ENCODE results near the gene GTF2H2.
"Not testable (repeated sequence)": the region's sequence is repeated elsewhere in the genome, so short reads cannot be mapped to it uniquely, and the experiment has no call there.

Gene GTF2H2

GRCh38 chr5:71067262-71067928, at the start of gene GTF2H2:
Gene GTF2H2, minus strand, starts transcription at chr5:71067676. Its CDS starts 4,913 bp downstream, at chr5:71062763.
- H4K20me1 ChIP-seq (ENCODE audit: control insufficient read depth, insufficient read depth, low read depth, low read length); H3K4me1 ChIP-seq (ENCODE audit: control insufficient read depth, low read length); H3K79me2 ChIP-seq (ENCODE audit: control insufficient read depth, low read length); H3K4me2 ChIP-seq (ENCODE audit: low read length); H3K27me3 ChIP-seq (ENCODE audit: control insufficient read depth, low read length); H3F3A ChIP-seq (ENCODE audit: control insufficient read depth, insufficient read depth); H3K27ac ChIP-seq (ENCODE audit: low read depth, low read length); H3K36me3 ChIP-seq (ENCODE audit: control insufficient read depth, low read length); H3K9me3 ChIP-seq (ENCODE audit: control insufficient read depth, insufficient read depth, low read length); H3K9me2 ChIP-seq (replicated peaks; ENCODE audit: control insufficient read depth, low read length); H3K4me3 ChIP-seq (ENCODE audit: low read length): not testable (repeated sequence)

GRCh38 chr5:71109730-71110275, 42.3 kb upstream of the GTF2H2 start:
- not testable (repeated sequence) for H3K27me3 ChIP-seq (ENCODE audit: control insufficient read depth, low read length); H3K4me3 ChIP-seq (ENCODE audit: low read length); H3K79me2 ChIP-seq (ENCODE audit: control insufficient read depth, low read length); H3K36me3 ChIP-seq (ENCODE audit: control insufficient read depth, low read length); H3K4me1 ChIP-seq (ENCODE audit: control insufficient read depth, low read length); H3K27ac ChIP-seq (ENCODE audit: low read depth, low read length); H3F3A ChIP-seq (ENCODE audit: control insufficient read depth, insufficient read depth); H3K9me2 ChIP-seq (replicated peaks; ENCODE audit: control insufficient read depth, low read length); H3K9me3 ChIP-seq (ENCODE audit: control insufficient read depth, insufficient read depth, low read length); H3K4me2 ChIP-seq (ENCODE audit: low read length); H4K20me1 ChIP-seq (ENCODE audit: control insufficient read depth, insufficient read depth, low read depth, low read length)

- H3K79me2 ChIP-seq (ENCODE audit: control insufficient read depth, low read length); H3K4me2 ChIP-seq (ENCODE audit: low read length); H3K9me3 ChIP-seq (ENCODE audit: control insufficient read depth, insufficient read depth, low read length); H3K9me2 ChIP-seq (replicated peaks; ENCODE audit: control insufficient read depth, low read length); H3K4me1 ChIP-seq (ENCODE audit: control insufficient read depth, low read length); H3K27ac ChIP-seq (ENCODE audit: low read depth, low read length); H3K27me3 ChIP-seq (ENCODE audit: control insufficient read depth, low read length); H3K4me3 ChIP-seq (ENCODE audit: low read length); H4K20me1 ChIP-seq (ENCODE audit: control insufficient read depth, insufficient read depth, low read depth, low read length); H3K36me3 ChIP-seq (ENCODE audit: control insufficient read depth, low read length); H3F3A ChIP-seq (ENCODE audit: control insufficient read depth, insufficient read depth): not testable (repeated sequence)
These were observed 32.5 kb upstream of the GTF2H2 start for GRCh38 chr5:71099996-71100395.

GRCh38 chr5:71097930-71098203, 30.4 kb upstream of the GTF2H2 start:
- not testable (repeated sequence) for H3K9me3 ChIP-seq (ENCODE audit: control insufficient read depth, insufficient read depth, low read length); H3K27ac ChIP-seq (ENCODE audit: low read depth, low read length); H3K4me1 ChIP-seq (ENCODE audit: control insufficient read depth, low read length); H3K4me2 ChIP-seq (ENCODE audit: low read length); H3K4me3 ChIP-seq (ENCODE audit: low read length); H3K9me2 ChIP-seq (replicated peaks; ENCODE audit: control insufficient read depth, low read length); H3K79me2 ChIP-seq (ENCODE audit: control insufficient read depth, low read length); H4K20me1 ChIP-seq (ENCODE audit: control insufficient read depth, insufficient read depth, low read depth, low read length); H3K36me3 ChIP-seq (ENCODE audit: control insufficient read depth, low read length); H3F3A ChIP-seq (ENCODE audit: control insufficient read depth, insufficient read depth); H3K27me3 ChIP-seq (ENCODE audit: control insufficient read depth, low read length)

GRCh38 chr5:71097173-71097929, 29.9 kb upstream of the GTF2H2 start:
- not testable (repeated sequence) for H3K36me3 ChIP-seq (ENCODE audit: control insufficient read depth, low read length); H3K9me2 ChIP-seq (replicated peaks; ENCODE audit: control insufficient read depth, low read length); H3F3A ChIP-seq (ENCODE audit: control insufficient read depth, insufficient read depth); H3K4me1 ChIP-seq (ENCODE audit: control insufficient read depth, low read length); H3K4me2 ChIP-seq (ENCODE audit: low read length); H3K4me3 ChIP-seq (ENCODE audit: low read length); H4K20me1 ChIP-seq (ENCODE audit: control insufficient read depth, insufficient read depth, low read depth, low read length); H3K27me3 ChIP-seq (ENCODE audit: control insufficient read depth, low read length); H3K79me2 ChIP-seq (ENCODE audit: control insufficient read depth, low read length); H3K27ac ChIP-seq (ENCODE audit: low read depth, low read length); H3K9me3 ChIP-seq (ENCODE audit: control insufficient read depth, insufficient read depth, low read length)

GRCh38 chr5:71089773-71090172, 22.3 kb upstream of the GTF2H2 start:
- not testable (repeated sequence) for H3K27me3 ChIP-seq (ENCODE audit: control insufficient read depth, low read length); H3K27ac ChIP-seq (ENCODE audit: low read depth, low read length); H4K20me1 ChIP-seq (ENCODE audit: control insufficient read depth, insufficient read depth, low read depth, low read length); H3K4me2 ChIP-seq (ENCODE audit: low read length); H3K9me2 ChIP-seq (replicated peaks; ENCODE audit: control insufficient read depth, low read length); H3K79me2 ChIP-seq (ENCODE audit: control insufficient read depth, low read length); H3F3A ChIP-seq (ENCODE audit: control insufficient read depth, insufficient read depth); H3K4me1 ChIP-seq (ENCODE audit: control insufficient read depth, low read length); H3K36me3 ChIP-seq (ENCODE audit: control insufficient read depth, low read length); H3K4me3 ChIP-seq (ENCODE audit: low read length); H3K9me3 ChIP-seq (ENCODE audit: control insufficient read depth, insufficient read depth, low read length)

GRCh38 chr5:71088754-71089153, 21.3 kb upstream of the GTF2H2 start:
- not testable (repeated sequence) for H3K27ac ChIP-seq (ENCODE audit: low read depth, low read length); H3K9me2 ChIP-seq (replicated peaks; ENCODE audit: control insufficient read depth, low read length); H3K79me2 ChIP-seq (ENCODE audit: control insufficient read depth, low read length)

GRCh38 chr5:71086145-71086544, 18.7 kb upstream of the GTF2H2 start:
- not testable (repeated sequence) for H3K79me2 ChIP-seq (ENCODE audit: control insufficient read depth, low read length); H3K36me3 ChIP-seq (ENCODE audit: control insufficient read depth, low read length); H3K27me3 ChIP-seq (ENCODE audit: control insufficient read depth, low read length); H4K20me1 ChIP-seq (ENCODE audit: control insufficient read depth, insufficient read depth, low read depth, low read length); H3K9me2 ChIP-seq (replicated peaks; ENCODE audit: control insufficient read depth, low read length); H3K27ac ChIP-seq (ENCODE audit: low read depth, low read length); H3K4me1 ChIP-seq (ENCODE audit: control insufficient read depth, low read length); H3K9me3 ChIP-seq (ENCODE audit: control insufficient read depth, insufficient read depth, low read length); H3K4me3 ChIP-seq (ENCODE audit: low read length); H3F3A ChIP-seq (ENCODE audit: control insufficient read depth, insufficient read depth); H3K4me2 ChIP-seq (ENCODE audit: low read length)

More at GRCh38 chr5:71088754-71089153, 21.3 kb upstream of the GTF2H2 start:
- H3K27me3 ChIP-seq (ENCODE audit: control insufficient read depth, low read length); H4K20me1 ChIP-seq (ENCODE audit: control insufficient read depth, insufficient read depth, low read depth, low read length); H3K36me3 ChIP-seq (ENCODE audit: control insufficient read depth, low read length); H3K4me3 ChIP-seq (ENCODE audit: low read length); H3K9me3 ChIP-seq (ENCODE audit: control insufficient read depth, insufficient read depth, low read length); H3K4me1 ChIP-seq (ENCODE audit: control insufficient read depth, low read length); H3F3A ChIP-seq (ENCODE audit: control insufficient read depth, insufficient read depth); H3K4me2 ChIP-seq (ENCODE audit: low read length): not testable (repeated sequence)
